ENCODE measurements around the gene C10orf90. TPM values are rescaled to one million over a fixed set of nuclear protein-coding genes. Genes with fewer than 3 reads are reported as not detected.

Gene C10orf90
- total RNA-seq, 1 donor from 2014 or later = 3.9 TPM

Other genes with a start within 250 kb of the C10orf90 start
- 46.0 TPM for gene DOCK1, start 234.7 kb upstream of the C10orf90 start, total RNA-seq